Endothelial cell of umbilical vein (primary cell): Measurements from ENCODE around the gene NTMT1. TPM values are rescaled to one million over a fixed set of nuclear protein-coding genes. Genes with fewer than 3 reads are reported as not detected.

Experiments
- BruUV-seq: library from RNA; stranded (reverse); fragments of 400-500 nt; replicated peaks from 2 replicates; lab custom pipeline; 2021; lab: Mats Ljungman, UMichigan
- CTCF ChIA-PET: fragments of 300-600, 350-600 bp; sonication (Branson Sonifier 250); formaldehyde crosslinking; loops from one replicate; lab custom pipeline; 2021; ENCODE audit warnings: antibody characterized with exemption, inconsistent platforms; lab: Charles Lee
- POLR2A ChIA-PET: fragments of 300-600, 350-600 bp; sonication (Branson Sonifier 250); formaldehyde crosslinking; loops from one replicate; lab custom pipeline; 2021; ENCODE audit warnings: antibody characterized with exemption, inconsistent platforms; lab: Charles Lee
- DNase-seq: peaks from one replicate; pipeline ENCODE4 v3.0.0-alpha.2; 2011; ENCODE audit warnings: low read depth, low spot score
- FAIRE-seq: peaks from 2 replicates; lab custom pipeline; 2011; peaks lifted over from hg19 to GRCh38; lab: Jason Lieb, UNC
- H2AFZ ChIP-seq: 2 replicates; pipeline ENCODE4 v1.6.0; 2012; ENCODE audit warnings: low read depth, low read length, control low read depth, inconsistent platforms
- H3K27ac ChIP-seq: 2 replicates; pipeline ENCODE4 v1.5.1; 2011; ENCODE audit warnings: low read depth, mild to moderate bottlenecking, control low read depth, low read length, moderate library complexity; ENCODE audit not compliant: insufficient read depth
- H3K27me3 ChIP-seq, 2 experiments: 2 replicates each; pipeline versions ENCODE4 v1.6.0 to v1.6.1; 2011; ENCODE audit warnings: low read length in 2 of 2, mixed read lengths in 1 of 2; ENCODE audit not compliant: control insufficient read depth in 2 of 2, insufficient read depth in 2 of 2
- H3K36me3 ChIP-seq, 2 experiments: 2 replicates in 1 of 2; 3 replicates in 1 of 2; pipeline ENCODE4 v1.5.1; 2011; ENCODE audit warnings: low read length in 2 of 2, mild to moderate bottlenecking in 1 of 2, moderate library complexity in 1 of 2; ENCODE audit not compliant: control insufficient read depth in 2 of 2, insufficient read depth in 2 of 2; ENCODE audit errors: extremely low read depth in 1 of 2
- H3K4me1 ChIP-seq: 3 replicates; pipeline ENCODE4 v1.5.1; 2011; ENCODE audit warnings: mild to moderate bottlenecking, low read length; ENCODE audit not compliant: control insufficient read depth, insufficient read depth; ENCODE audit errors: extremely low read depth
- H3K4me2 ChIP-seq: 2 replicates; pipeline ENCODE4 v1.6.1; 2011; ENCODE audit warnings: low read length, control low read depth, mixed read lengths; ENCODE audit not compliant: insufficient read depth
- H3K4me3 ChIP-seq, 3 experiments: fragments of 200-600 bp in 1 of 3; sonication (generic), shearing (Covaris generic) in 1 of 3; replicated peaks in 1 of 3; 2 replicates each; pipeline ENCODE4 v1.5.1; 2011 to 2016; ENCODE audit warnings: control low read depth in 3 of 3, low read length in 3 of 3, mild to moderate bottlenecking in 2 of 3, inconsistent platforms in 1 of 3, low read depth in 1 of 3, moderate library complexity in 1 of 3; ENCODE audit not compliant: insufficient read depth in 1 of 3
- H3K79me2 ChIP-seq: 2 replicates; pipeline ENCODE4 v1.6.0; 2012; ENCODE audit warnings: low read length, inconsistent platforms; ENCODE audit not compliant: control insufficient read depth, insufficient read depth
- H3K9ac ChIP-seq: replicated peaks from 2 replicates; pipeline ENCODE3; 2011; ENCODE audit warnings: low read length, control low read depth; ENCODE audit not compliant: insufficient read depth; ENCODE audit errors: extremely low read depth
- H3K9me1 ChIP-seq: replicated peaks from 3 replicates; pipeline ENCODE4 v1.6.0; 2011; ENCODE audit warnings: mild to moderate bottlenecking, low read length; ENCODE audit not compliant: control insufficient read depth, insufficient read depth; ENCODE audit errors: extremely low read depth
- H3K9me3 ChIP-seq: replicated peaks from 2 replicates; pipeline ENCODE4 v1.5.1; 2012; ENCODE audit warnings: low read length, inconsistent platforms; ENCODE audit not compliant: control insufficient read depth, insufficient read depth
- H4K20me1 ChIP-seq: replicated peaks from 2 replicates; pipeline ENCODE3; 2011; ENCODE audit warnings: mild to moderate bottlenecking, low read length; ENCODE audit not compliant: control insufficient read depth, insufficient read depth; ENCODE audit errors: extremely low read depth
- EZH2 ChIP-seq: IDR thresholded peaks from 2 replicates; pipeline ENCODE4 v1.6.1; 2012; ENCODE audit warnings: borderline replicate concordance, low read depth, mild to moderate bottlenecking, moderate library complexity, low read length, inconsistent platforms; ENCODE audit not compliant: severe bottlenecking
- FOS ChIP-seq: IDR thresholded peaks from 2 replicates; pipeline ENCODE4 v1.6.1; 2011; ENCODE audit warnings: mild to moderate bottlenecking, low read length, moderate library complexity, borderline replicate concordance; ENCODE audit not compliant: insufficient read depth
- GATA2 ChIP-seq: IDR thresholded peaks from 2 replicates; pipeline ENCODE4 v1.7.0; 2011; ENCODE audit warnings: low read depth, mild to moderate bottlenecking, moderate library complexity, mixed read lengths, low read length; ENCODE audit not compliant: insufficient read length, insufficient read depth
- JUN ChIP-seq: IDR thresholded peaks from 2 replicates; pipeline ENCODE4 v1.6.1; 2011; ENCODE audit warnings: borderline replicate concordance, low read depth; ENCODE audit not compliant: insufficient read length, insufficient read depth
- MYC ChIP-seq: IDR thresholded peaks from one replicate; pipeline ENCODE4 v1.6.1; 2011; ENCODE audit warnings: mild to moderate bottlenecking, low read depth, low read length
- POLR2A ChIP-seq: IDR thresholded peaks from 2 replicates; pipeline ENCODE4 v1.6.1; 2012; ENCODE audit warnings: low read depth, mild to moderate bottlenecking, control low read depth, low read length
- POLR2AphosphoS5 ChIP-seq: IDR thresholded peaks from 2 replicates; pipeline ENCODE4 v1.6.1; 2012; ENCODE audit warnings: low read depth, mild to moderate bottlenecking, control low read depth, low read length, moderate library complexity; ENCODE audit not compliant: insufficient read depth
- dilution Hi-C: fragments of 300-500 bp; cut with MboI; formaldehyde crosslinking; loops from one replicate; pipeline ENCODE4 v1.15.0; 2019; ENCODE audit warnings: low sequenced_read_pairs; ENCODE audit not compliant: extremely low pct_ligation_motif_present
- intact Hi-C: fragments of 100-400 bp; cut with micrococcal nuclease; formaldehyde crosslinking; loops from one replicate; pipeline ENCODE4 v1.10.0; 2022
- polyA plus RNA-seq, 4 experiments: library from polyadenylated mRNA; depleted of rRNA in 3 of 4; stranded (reverse) in 3 of 4; unstranded in 1 of 4; fragments of >200 nt; gene quantifications; 2 replicates each; pipeline versions ENCODE4 v1.2.1 to v1.2.3, GENCODE V29; 2011 to 2012; ENCODE audit warnings: missing spikeins in 1 of 4
- total RNA-seq: library from RNA; stranded (reverse); gene quantifications from 2 replicates; pipeline ENCODE4 v1.2.3, GENCODE V29; 2021
- TF ChIP-seq, protein P1 (sequence below), 2 donors: IDR thresholded peaks; 1 replicate in 1 of 2; 2 replicates in 1 of 2; pipeline ENCODE4 v1.5.1; 2011; ENCODE audit warnings: low read length in 2 of 2, mild to moderate bottlenecking in 2 of 2, moderate library complexity in 2 of 2, control low read depth in 1 of 2, inconsistent platforms in 1 of 2, low read depth in 1 of 2; ENCODE audit not compliant: insufficient read depth in 1 of 2; ENCODE audit errors: extremely low read depth in 1 of 2
- TF ChIP-seq, protein P2 (sequence below): IDR thresholded peaks from 2 replicates; pipeline ENCODE4 v1.6.1; 2011; ENCODE audit not compliant: insufficient read depth, insufficient read length

Gene NTMT1
- total and polyA plus RNA-seq, 2 donors (not counting 3 experiments of a cell fraction or from before 2014, with no cell fraction given): 47.6 to 58.3 TPM

DNA sequence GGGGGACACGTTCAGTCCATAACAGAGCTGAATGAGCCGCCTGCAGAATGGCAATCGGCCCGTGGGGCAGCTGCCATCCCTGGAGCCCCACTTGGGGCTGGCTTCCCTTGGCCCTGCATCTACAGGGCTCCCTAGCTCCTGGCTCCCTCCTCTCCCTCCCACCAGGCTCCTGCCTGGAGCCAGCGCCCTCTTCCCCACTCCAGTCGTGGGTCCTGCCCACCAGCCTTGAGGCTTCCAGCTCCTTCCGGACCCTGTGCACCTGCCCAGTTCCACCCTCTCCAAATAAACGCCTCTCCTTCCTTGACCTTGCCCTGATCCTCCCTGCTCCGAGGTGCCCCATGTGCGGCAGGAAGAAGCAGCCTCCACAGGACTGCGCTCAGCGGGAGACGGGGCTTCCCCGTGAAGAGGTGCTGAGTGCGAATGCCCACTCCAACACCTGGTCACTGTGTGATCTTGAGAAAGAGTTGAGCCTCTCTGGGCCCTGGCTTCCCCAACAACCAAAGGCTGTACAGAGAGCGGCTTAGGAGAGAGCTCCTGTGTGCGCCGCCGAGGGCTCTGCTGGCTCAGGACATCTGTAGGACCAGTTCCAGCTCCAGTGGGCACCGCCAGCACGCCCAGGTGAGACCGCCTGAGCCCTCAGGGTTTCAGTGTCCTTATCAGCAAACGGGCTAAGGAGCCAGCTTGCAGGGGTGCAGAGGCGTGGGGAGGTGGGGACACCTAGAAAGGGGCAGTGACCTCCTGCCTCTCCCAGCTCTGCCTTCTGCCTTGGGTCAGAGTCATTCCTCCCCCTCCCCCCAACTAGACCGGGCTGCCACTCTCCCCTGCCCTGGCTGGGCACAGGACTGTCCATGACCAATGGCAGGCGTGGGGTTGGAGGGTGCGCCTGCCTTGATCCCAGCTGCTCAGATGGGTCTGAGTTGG lies 17.1 kb upstream of the NTMT1 start:
- H3K79me2 ChIP-seq: no peaks in the 10 kb centered on the region
- peaks cover 14% of the 10 kb centered on the region for H3K4me1 ChIP-seq
- no peak overlapping the region for H3K4me2 ChIP-seq
- no peak overlapping the region for H3K27ac ChIP-seq
- no peaks in the 10 kb centered on the region for H3K9me1 ChIP-seq
- H3K27me3 ChIP-seq: peaks cover 0 to 5% of the 10 kb centered on the region in 2 experiments
- FAIRE-seq (no peak), DNase-seq (no peak)
- CTCF ChIA-PET: interaction anchor here (0.8 to 7.0 kb wide), 11 partner anchors 125 to 477 kb away, joined by 3 to 100 read pairs (median 5); no protein-coding TSS in a partner anchor
- no peaks in the 10 kb centered on the region for H4K20me1 ChIP-seq
- no TSS peak for BruUV-seq
- no peaks in the 10 kb centered on the region for H3K9me3 ChIP-seq
- TF ChIP-seq JUN: no peak
- TF ChIP-seq, protein P1, sequence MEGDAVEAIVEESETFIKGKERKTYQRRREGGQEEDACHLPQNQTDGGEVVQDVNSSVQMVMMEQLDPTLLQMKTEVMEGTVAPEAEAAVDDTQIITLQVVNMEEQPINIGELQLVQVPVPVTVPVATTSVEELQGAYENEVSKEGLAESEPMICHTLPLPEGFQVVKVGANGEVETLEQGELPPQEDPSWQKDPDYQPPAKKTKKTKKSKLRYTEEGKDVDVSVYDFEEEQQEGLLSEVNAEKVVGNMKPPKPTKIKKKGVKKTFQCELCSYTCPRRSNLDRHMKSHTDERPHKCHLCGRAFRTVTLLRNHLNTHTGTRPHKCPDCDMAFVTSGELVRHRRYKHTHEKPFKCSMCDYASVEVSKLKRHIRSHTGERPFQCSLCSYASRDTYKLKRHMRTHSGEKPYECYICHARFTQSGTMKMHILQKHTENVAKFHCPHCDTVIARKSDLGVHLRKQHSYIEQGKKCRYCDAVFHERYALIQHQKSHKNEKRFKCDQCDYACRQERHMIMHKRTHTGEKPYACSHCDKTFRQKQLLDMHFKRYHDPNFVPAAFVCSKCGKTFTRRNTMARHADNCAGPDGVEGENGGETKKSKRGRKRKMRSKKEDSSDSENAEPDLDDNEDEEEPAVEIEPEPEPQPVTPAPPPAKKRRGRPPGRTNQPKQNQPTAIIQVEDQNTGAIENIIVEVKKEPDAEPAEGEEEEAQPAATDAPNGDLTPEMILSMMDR (IDR thresholded peaks at IDR 0.05; ENCODE audit: extremely low read depth in 1 of 2, insufficient read depth in 1 of 2, low read depth in 1 of 2, low read length in 2 of 2): no peak
- TF ChIP-seq EZH2: no peak
- no peak for TF ChIP-seq FOS
- TF ChIP-seq POLR2A: no peak
- TF ChIP-seq GATA2: no peak
- TF ChIP-seq POLR2AphosphoS5: no peak
- TF ChIP-seq, protein P2, sequence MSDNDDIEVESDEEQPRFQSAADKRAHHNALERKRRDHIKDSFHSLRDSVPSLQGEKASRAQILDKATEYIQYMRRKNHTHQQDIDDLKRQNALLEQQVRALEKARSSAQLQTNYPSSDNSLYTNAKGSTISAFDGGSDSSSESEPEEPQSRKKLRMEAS: no peak
- no peak for TF ChIP-seq MYC
- H2AFZ ChIP-seq: no peak overlapping the region
- H3K9ac ChIP-seq: no peak overlapping the region
- POLR2A ChIA-PET: interaction anchor here (1.5 kb wide), 1 partner anchor 469 kb away, joined by 4 read pairs; no protein-coding TSS in a partner anchor
- dilution Hi-C loops: no loop called here
- intact Hi-C loops: no loop called here
- no peaks in the 10 kb centered on the region for H3K36me3 ChIP-seq
- H3K4me3 ChIP-seq: no peak overlapping the region
